Measurements from ENCODE around the gene SRCIN1.
A peak's percentile ranks its signal among the peaks of the same experiment; 100 is the strongest.

SRCIN1 gene

GRCh38 chr17:38613981-38614779 is 8.4 kb upstream of the SRCIN1 start:
- DNase-seq = peak; percentile 74

DNA sequence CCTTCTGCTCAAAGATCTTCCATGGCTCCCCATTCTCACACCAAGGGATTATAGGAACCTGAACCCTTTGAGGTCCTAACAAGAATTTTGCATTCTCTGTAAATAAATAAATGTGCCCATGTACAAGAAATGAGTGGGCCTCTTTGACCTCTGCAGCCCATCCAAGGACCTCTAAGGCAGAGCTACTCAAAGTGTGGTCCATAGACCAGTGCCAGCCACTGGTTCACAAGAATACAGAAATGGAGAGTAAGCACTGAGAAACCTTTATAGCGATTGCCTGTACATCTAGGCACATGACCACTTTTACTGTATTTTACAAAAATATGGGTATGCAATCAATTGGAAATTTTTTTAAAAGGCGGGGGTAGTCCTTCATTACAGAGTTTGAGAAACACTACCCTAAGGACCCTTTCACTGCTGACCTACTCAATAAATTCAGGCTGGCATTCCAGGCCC is 7.8 kb upstream of the SRCIN1 start:
- no peak for DNase-seq

DNA sequence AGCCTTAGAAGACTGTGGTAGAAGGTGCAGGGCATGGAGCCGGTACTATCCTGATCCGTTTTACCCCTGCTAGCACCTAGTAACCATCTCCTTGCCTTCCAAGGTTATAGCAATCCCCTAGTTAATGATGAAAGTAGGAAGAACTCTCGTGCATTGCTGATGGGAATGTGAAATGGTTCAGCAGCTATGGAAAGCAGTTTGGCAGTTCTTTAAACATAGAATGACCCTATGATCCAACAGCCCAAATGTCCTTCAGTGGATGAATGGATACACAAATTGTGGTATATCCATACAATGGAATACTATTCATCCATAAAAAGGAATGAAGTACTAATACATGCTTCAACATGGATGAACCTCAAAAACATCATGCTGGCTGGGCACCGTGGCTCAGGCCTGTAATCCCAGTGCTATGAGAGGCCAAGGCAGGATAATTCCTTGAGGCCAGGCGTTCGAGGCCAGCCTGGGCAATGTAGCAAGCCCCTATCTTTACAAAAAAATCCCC is 6.2 kb upstream of the SRCIN1 start:
- no peak for DNase-seq

DNA sequence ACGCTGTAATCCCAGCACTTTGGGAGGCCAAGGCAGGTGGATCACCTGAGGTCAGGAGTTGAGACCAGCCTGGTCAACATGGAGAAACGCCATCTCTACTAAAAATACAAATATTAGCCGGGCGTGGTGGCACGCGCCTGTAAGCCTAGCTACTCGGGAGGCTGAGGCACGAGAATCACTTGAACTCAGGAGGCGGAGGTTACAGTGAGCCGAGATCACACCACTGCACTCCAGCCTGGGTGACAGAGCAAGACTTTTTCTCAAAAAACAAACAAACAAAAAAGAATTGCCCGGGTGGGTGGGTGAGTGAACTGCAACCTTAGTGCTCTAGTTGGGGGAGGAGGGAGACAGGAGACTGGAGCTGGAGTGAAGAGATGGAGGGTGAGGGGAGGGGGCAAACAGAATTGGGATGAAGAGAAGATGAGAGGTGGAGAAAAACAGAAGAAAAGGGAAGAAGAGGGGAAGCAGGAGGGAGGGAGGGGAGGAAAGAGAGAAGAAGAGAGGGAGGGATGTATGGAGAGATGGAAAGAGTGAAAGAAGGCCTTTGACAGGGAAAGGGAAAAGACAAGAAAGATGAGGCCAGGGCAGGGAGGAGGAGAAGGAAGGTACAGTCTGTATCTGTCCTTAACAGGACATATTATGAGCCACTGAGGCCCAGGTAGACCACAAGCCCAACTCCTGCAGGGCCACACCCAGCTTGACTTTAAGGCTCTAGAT is 5.5 kb upstream of the SRCIN1 start:
- DNase-seq = no peak

DNA sequence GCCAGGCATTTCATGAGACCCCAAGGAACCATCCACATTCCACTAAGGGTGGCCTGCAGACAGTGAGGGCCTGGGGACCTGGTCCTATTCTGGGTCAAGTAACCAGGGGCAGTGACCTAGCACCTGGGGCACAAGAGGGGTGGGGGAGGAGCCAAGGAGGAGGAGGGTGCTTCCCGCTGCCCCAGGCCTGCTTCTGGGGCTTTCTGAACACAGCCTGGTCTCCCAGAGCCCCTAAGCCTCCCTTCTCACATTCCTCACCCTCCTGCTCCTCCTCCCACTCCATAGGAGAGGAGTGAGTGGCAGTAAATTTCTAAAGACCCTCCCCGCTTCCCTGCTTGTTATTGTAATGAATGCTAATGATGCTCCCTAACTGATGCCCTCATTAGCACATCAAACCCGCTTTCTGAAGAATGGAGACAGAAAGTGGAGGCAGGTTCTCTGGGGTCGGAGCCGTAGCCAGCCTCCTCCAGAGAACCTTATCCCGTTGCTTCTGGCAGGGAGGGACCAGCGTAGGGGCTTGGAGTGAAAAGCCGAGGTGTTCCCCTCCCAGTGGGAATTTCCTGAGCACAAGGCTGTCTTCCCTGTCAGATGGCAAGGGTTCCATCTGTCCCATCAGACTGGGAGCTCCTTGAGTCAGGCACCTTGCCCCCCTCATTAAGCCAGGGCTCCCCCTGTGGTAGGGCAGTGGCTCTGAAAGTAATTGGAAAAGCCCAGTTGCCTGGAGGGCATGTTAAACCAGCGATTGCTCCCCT is 3.7 kb upstream of the SRCIN1 start:
- no peak for DNase-seq

GRCh38 chr17:38608648-38609047 is 2.9 kb upstream of the SRCIN1 start:
- peak; percentile 28 for DNase-seq

DNA sequence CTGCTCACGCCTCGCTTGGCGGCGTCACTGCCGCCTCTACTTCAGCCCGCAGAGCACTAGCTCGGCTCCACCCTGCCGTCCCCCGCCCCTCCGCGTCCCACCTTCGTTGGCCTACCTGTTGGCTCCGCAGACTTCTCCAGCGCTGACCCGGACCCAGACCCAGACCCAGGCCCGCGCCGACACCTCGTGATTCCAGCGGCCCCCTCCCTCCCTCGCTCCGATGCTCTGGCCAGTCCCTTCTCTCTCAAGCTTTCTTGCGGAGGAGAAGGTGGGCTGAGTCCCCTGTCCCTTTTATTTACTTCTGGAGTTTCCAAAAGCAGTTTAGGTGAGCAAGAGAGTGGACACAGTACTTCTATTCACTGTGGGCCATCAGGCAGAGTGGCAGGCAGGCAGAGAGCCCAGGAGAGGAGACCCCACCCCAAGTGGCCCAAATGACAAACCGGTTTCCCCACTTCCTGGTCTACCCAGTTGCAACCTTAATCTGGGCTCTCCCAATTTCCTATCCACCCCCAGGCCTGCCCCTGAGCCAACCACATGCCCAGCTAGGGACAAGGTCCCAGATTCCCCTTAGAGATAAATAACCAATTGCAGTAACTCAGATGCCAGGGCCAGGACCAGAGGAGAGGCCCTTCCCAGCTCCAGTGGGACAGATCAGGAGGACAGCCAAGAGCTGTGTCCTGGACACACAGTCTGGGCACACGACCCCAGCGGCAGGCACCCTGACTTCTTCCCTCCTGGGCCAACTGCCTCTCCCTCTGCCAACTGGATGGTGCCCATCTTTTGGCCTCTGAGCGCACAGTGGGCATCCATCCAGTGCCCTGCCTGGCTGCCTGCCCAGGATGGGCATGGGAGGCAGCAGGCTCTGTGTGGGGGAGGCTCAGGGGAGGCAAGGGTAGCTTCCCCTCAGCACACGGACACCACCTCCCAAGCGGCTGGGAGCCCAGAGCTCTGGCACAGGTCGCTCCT is 1.2 kb upstream of the SRCIN1 start:
- peak; percentile 30 for DNase-seq

- no peak for DNase-seq
Measured at GRCh38 chr17:38605411-38605840, 326 bp downstream of the SRCIN1 start.

DNA sequence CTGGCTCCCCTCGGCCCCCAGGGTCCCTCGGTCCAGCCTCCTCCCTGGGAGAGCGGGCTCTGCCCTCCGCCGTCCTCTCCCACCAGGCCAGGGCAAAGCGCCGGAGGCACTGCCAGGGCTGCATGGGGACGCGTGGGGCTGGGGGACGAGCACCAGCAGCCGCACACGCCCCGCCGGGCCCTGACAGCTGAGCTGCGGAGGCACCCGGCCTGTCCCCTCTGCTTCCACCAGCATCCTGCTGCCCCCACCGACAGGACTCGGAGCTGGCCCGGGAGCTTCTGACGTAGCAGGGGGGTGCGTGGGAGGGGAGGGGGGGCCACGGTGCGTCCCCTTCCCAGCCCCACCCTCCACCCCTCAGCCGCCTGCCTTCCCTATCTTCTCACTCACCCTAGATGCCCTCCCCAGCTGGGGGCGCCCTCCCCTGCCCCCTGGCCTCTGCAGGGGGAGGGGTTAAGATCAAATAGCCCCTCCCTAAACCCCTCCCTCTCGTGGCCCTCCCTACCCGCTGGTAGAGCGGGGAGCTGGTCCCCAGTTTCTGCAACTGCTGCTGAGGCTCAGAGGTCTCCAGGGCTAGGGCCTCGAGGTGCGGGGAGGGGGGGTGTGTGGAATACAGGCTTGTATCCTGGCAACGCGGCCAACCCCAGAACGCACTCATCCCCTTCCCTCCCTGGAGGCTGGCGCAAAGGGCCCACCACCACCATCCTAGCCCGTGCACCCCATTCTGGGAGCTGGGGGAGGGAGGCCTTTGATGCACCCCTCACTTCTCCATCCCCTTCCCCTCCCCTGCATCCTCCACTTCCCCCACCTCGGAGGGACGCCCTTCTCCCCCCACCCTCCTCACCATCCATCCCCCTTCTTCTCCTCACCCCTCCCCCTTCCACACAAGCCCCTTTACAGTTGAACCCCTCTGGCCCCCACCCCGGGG is 1.0 kb downstream of the SRCIN1 start:
- DNase-seq = no peak

DNA sequence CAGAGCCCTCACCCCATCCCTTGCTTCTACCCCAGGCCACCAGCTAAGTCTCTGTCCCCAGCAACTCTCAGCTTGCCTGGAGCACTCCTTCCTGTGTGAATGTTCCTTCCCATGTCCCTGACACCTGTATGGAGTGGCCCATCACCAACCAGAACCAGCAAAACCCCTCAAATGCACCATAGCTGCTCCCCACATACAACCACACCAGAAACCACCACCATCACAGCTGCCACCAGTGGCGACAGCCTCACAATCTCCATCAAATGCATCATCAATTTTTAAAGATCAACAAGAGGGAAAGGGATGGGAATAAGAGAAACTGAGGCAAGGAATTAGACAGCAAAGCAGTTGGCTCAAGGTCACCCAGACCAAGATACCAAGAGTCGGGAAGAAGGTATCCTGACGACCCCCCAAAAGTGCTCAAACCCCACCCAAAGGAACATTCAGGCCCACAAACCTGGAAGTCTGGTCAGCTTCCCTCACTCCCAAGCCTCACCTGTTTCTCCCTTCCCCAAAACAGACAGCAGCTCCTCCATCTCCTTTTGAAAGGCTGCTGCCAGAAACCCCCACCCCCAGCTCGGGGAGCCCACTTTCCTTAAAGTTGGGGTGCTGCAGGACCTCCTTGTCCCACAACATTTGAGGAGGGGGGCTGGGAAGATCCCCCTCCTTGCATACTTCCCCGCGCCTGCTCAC is 1.8 kb downstream of the SRCIN1 start:
- no peak for DNase-seq

GRCh38 chr17:38602956-38603785 is 2.6 kb downstream of the SRCIN1 start:
- no peak for DNase-seq

DNA sequence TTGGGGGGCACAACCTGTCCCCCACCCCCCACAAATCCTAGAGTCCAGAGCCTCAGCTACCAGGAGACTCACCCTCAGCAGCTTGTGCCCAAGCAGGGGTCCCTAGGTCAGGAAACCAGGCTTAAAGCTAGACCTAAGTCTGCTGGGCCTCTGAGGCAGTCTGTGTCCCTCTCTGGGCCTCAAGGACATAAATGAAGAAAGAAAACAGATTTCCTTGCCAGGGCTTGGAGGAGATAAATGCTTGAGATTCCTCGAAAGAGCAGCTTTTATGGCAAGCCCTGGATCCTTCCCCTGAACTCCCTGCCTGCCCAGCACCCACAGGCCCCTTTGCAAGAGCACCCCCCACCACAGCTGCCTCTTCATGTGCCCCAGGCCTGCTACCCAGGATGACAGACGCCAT is 3.3 kb downstream of the SRCIN1 start:
- DNase-seq = no peak

GRCh38 chr17:38601539-38602351 is 4.0 kb downstream of the SRCIN1 start:
- peak; percentile 80 for DNase-seq

DNA sequence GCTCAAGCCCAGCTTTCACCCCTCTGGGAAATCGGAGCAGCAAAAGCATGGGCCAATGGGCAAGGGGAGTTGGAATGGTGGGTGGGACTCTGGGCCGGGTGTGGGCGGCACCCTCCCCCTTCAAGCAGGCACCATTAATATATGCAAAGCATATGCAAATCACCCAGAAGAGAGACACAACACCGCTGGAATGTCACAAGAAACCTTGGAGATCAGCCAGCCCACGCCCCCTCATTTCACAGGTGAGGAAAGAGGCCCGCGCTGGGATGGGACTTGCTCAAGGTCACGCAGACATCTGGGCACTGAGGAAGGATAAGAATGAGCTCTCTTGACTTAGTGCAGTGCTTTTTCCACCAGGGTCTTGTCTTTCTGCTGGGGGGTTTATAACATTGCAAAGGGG is 4.8 kb downstream of the SRCIN1 start:
- DNase-seq = no peak

- no peak for DNase-seq
Measured at GRCh38 chr17:38600416-38600815, 5.3 kb downstream of the SRCIN1 start.

GRCh38 chr17:38599398-38599856 is 6.3 kb downstream of the SRCIN1 start:
- no peak for DNase-seq

DNA sequence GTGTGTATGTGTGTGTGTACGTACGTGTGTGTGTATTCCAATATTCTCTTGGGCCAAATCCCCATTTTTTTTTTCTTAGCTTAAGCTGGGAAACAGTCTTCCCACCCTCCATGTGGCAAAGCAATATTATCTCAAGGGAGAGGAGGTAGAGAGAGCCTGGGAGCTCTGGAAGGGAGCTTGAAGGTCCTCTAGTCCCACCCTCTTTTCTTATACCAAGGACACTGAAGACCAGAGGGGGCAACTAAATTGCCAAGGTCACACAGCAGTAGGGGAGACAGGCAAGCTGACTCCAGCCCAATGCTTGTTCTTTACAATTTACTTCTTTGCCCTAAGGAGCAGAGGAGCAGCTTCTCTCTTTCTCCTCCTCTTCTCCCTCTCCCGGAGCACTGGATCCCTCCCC is 6.8 kb downstream of the SRCIN1 start:
- no peak for DNase-seq

GRCh38 chr17:38598536-38598935 is 7.2 kb downstream of the SRCIN1 start:
- DNase-seq = peak; percentile 60
